Astrocyte (in vitro differentiated cells and primary cell): ENCODE data around the gene PTPRK. TPM values are rescaled to one million over a fixed set of nuclear protein-coding genes. Genes with fewer than 3 reads are reported as not detected.

Source experiments
- DNase-seq: peaks from one replicate; pipeline ENCODE4 v3.0.0-alpha.2; 2010; ENCODE audit warnings: low read depth
- FAIRE-seq: peaks from 2 replicates; lab custom pipeline; 2011; peaks lifted over from hg19 to GRCh38; lab: Jason Lieb, UNC
- H2AFZ ChIP-seq: 2 replicates; pipeline ENCODE4 v1.6.0; 2012; ENCODE audit warnings: low read depth, low read length, inconsistent platforms
- H3K27ac ChIP-seq: 2 replicates; pipeline ENCODE4 v1.5.1; 2011; ENCODE audit warnings: low read depth, low read length, inconsistent platforms
- H3K27me3 ChIP-seq: 2 replicates; pipeline ENCODE4 v1.6.0; 2011; ENCODE audit warnings: low read length, inconsistent platforms; ENCODE audit not compliant: insufficient read depth
- H3K36me3 ChIP-seq: 2 replicates; pipeline ENCODE4 v1.5.1; 2011; ENCODE audit warnings: low read length, inconsistent platforms; ENCODE audit not compliant: insufficient read depth
- H3K4me1 ChIP-seq: 2 replicates; pipeline ENCODE4 v1.5.1; 2011; ENCODE audit warnings: low read length, inconsistent platforms; ENCODE audit not compliant: insufficient read depth
- H3K4me2 ChIP-seq: 2 replicates; pipeline ENCODE4 v1.6.0; 2012; ENCODE audit warnings: low read length, inconsistent platforms
- H3K4me3 ChIP-seq: 2 replicates; pipeline ENCODE4 v1.5.1; 2011; ENCODE audit warnings: low read depth, mild to moderate bottlenecking, low read length, inconsistent platforms; ENCODE audit not compliant: insufficient read depth
- H3K79me2 ChIP-seq: 2 replicates; pipeline ENCODE4 v1.6.0; 2012; ENCODE audit warnings: mild to moderate bottlenecking, low read length, inconsistent platforms; ENCODE audit not compliant: insufficient read depth
- H3K9ac ChIP-seq: 2 replicates; pipeline ENCODE4 v1.6.0; 2012; ENCODE audit warnings: mild to moderate bottlenecking, low read length, inconsistent platforms
- H3K9me3 ChIP-seq: 2 replicates; pipeline ENCODE4 v1.5.1; 2012; ENCODE audit warnings: low read depth, mild to moderate bottlenecking, low read length, inconsistent platforms; ENCODE audit not compliant: insufficient read depth
- H4K20me1 ChIP-seq: 2 replicates; pipeline ENCODE4 v1.6.0; 2012; ENCODE audit warnings: low read length, inconsistent platforms; ENCODE audit not compliant: insufficient read depth
- H3K27ac Mint-ChIP-seq: one replicate; pipeline ENCODE4 v1.8.0; 2021; ENCODE audit warnings: mild to moderate bottlenecking, mixed read lengths; ENCODE audit not compliant: unreplicated experiment
- H3K27me3 Mint-ChIP-seq: one replicate; pipeline ENCODE4 v1.8.0; 2021; ENCODE audit warnings: low read depth, mixed read lengths; ENCODE audit not compliant: unreplicated experiment
- H3K36me3 Mint-ChIP-seq: one replicate; pipeline ENCODE4 v1.8.0; 2021; ENCODE audit warnings: low read depth, mixed read lengths; ENCODE audit not compliant: unreplicated experiment
- H3K4me1 Mint-ChIP-seq: one replicate; pipeline ENCODE4 v1.8.0; 2021; ENCODE audit warnings: low read depth, mixed read lengths; ENCODE audit not compliant: unreplicated experiment
- H3K4me3 Mint-ChIP-seq: one replicate; pipeline ENCODE4 v1.8.0; 2021; ENCODE audit warnings: mild to moderate bottlenecking, moderate library complexity, mixed read lengths; ENCODE audit not compliant: unreplicated experiment
- H3K9me3 Mint-ChIP-seq: one replicate; pipeline ENCODE4 v1.8.0; 2021; ENCODE audit warnings: mild to moderate bottlenecking, mixed read lengths; ENCODE audit not compliant: unreplicated experiment
- CTCF ChIP-seq: IDR thresholded peaks from 2 replicates; pipeline ENCODE4 v1.5.1; 2011; ENCODE audit warnings: low read depth, mild to moderate bottlenecking, inconsistent platforms, low read length, moderate library complexity; ENCODE audit not compliant: insufficient read depth
- EZH2 ChIP-seq: IDR thresholded peaks from 2 replicates; pipeline ENCODE4 v1.6.1; 2012; ENCODE audit warnings: mild to moderate bottlenecking, low read length, inconsistent platforms; ENCODE audit not compliant: insufficient read depth
- total RNA-seq: library from RNA; stranded (reverse); gene quantifications from 2 replicates; pipeline ENCODE4 v1.2.1, GENCODE V29; 2021

PTPRK gene
- total RNA-seq, 1 donor from 2014 or later, result 159 TPM

GRCh38 chr6:128345278-128345677, 175.1 kb downstream of the PTPRK start:
- Histone ChIP-seq H3K36me3 (no peaks in the 10 kb centered on the region), H3K79me2 (peaks cover 49% of the 10 kb centered on the region), H3K9ac (no peak overlapping the region), H3K27me3 (no peaks in the 10 kb centered on the region), H3K27ac (no peak overlapping the region), H4K20me1 (peaks cover 24% of the 10 kb centered on the region), H3K4me1 (no peaks in the 10 kb centered on the region), H2AFZ (no peak overlapping the region), H3K4me2 (no peak overlapping the region), H3K9me3 (no peaks in the 10 kb centered on the region), H3K4me3 (no peak overlapping the region)
- no peaks in the 10 kb centered on the region for H3K36me3 Mint-ChIP-seq
- FAIRE-seq (no peak), DNase-seq (no peak)
- H3K27ac Mint-ChIP-seq, result no peak overlapping the region
- H3K9me3 Mint-ChIP-seq, result no peaks in the 10 kb centered on the region
- TF ChIP-seq CTCF (no peak), EZH2 (no peak)
- peaks cover 27% of the 10 kb centered on the region for H3K4me1 Mint-ChIP-seq
- H3K27me3 Mint-ChIP-seq, result no peaks in the 10 kb centered on the region
- H3K4me3 Mint-ChIP-seq, result no peak overlapping the region

- peaks cover 15% of the 10 kb centered on the region for H3K4me1 Mint-ChIP-seq
- Histone ChIP-seq H3K9me3 (no peaks in the 10 kb centered on the region), H3K4me2 (no peak overlapping the region), H4K20me1 (peaks cover 29% of the 10 kb centered on the region), H3K9ac (no peak overlapping the region), H2AFZ (no peak overlapping the region), H3K79me2 (peaks cover 50% of the 10 kb centered on the region), H3K27ac (no peak overlapping the region), H3K4me3 (no peak overlapping the region), H3K27me3 (no peaks in the 10 kb centered on the region), H3K4me1 (no peaks in the 10 kb centered on the region), H3K36me3 (no peaks in the 10 kb centered on the region)
- no peaks in the 10 kb centered on the region for H3K36me3 Mint-ChIP-seq
- no peak overlapping the region for H3K27ac Mint-ChIP-seq
- H3K27me3 Mint-ChIP-seq, result no peaks in the 10 kb centered on the region
- TF ChIP-seq CTCF (no peak), EZH2 (no peak)
- no peak for DNase-seq
- FAIRE-seq, result no peak
- no peak overlapping the region for H3K4me3 Mint-ChIP-seq
- H3K9me3 Mint-ChIP-seq, result no peaks in the 10 kb centered on the region
These were observed 176.7 kb downstream of the PTPRK start for GRCh38 chr6:128343706-128344105.

GRCh38 chr6:128339635-128340450, 180.6 kb downstream of the PTPRK start:
- no peaks in the 10 kb centered on the region for H3K27me3 ChIP-seq
- no peak overlapping the region for H3K27ac Mint-ChIP-seq

More at GRCh38 chr6:128339635-128340450, 180.6 kb downstream of the PTPRK start:
- Histone ChIP-seq H3K36me3 (no peaks in the 10 kb centered on the region), H3K4me3 (no peak overlapping the region), H2AFZ (no peak overlapping the region), H4K20me1 (peaks cover 44% of the 10 kb centered on the region), H3K27ac (no peak overlapping the region), H3K4me1 (no peaks in the 10 kb centered on the region), H3K9me3 (no peaks in the 10 kb centered on the region), H3K4me2 (no peak overlapping the region), H3K9ac (no peak overlapping the region), H3K79me2 (peaks cover 67% of the 10 kb centered on the region)
- Mint-ChIP-seq H3K36me3 (no peaks in the 10 kb centered on the region), H3K27me3 (no peaks in the 10 kb centered on the region), H3K4me1 (peaks cover 4% of the 10 kb centered on the region), H3K4me3 (no peak overlapping the region), H3K9me3 (no peaks in the 10 kb centered on the region)
- DNase-seq (peak; percentile 6), FAIRE-seq (no peak)
- TF ChIP-seq CTCF, result no peak
- no peak for TF ChIP-seq EZH2
